BLaER1 (cell line): ENCODE results near the gene DOCK4.

Source experiments
- H3K27ac ChIP-seq: shearing (Covaris generic); formaldehyde crosslinking; 2 replicates; pipeline ENCODE4 v1.8.1; 2022
- H3K27me3 ChIP-seq: shearing (Covaris generic); formaldehyde crosslinking; 2 replicates; pipeline ENCODE4 v1.8.1; 2022
- H3K36me3 ChIP-seq: shearing (Covaris generic); formaldehyde crosslinking; 2 replicates; pipeline ENCODE4 v1.8.1; 2022
- H3K4me1 ChIP-seq: shearing (Covaris generic); formaldehyde crosslinking; 2 replicates; pipeline ENCODE4 v1.8.1; 2022
- H3K4me2 ChIP-seq: shearing (Covaris generic); formaldehyde crosslinking; 2 replicates; pipeline ENCODE4 v1.8.1; 2022
- H3K4me3 ChIP-seq: shearing (Covaris generic); formaldehyde crosslinking; 2 replicates; pipeline ENCODE4 v1.8.1; 2022
- H3K9ac ChIP-seq: shearing (Covaris generic); formaldehyde crosslinking; 2 replicates; pipeline ENCODE4 v1.8.1; 2022
- H3K9me3 ChIP-seq: shearing (Covaris generic); formaldehyde crosslinking; 2 replicates; pipeline ENCODE4 v1.8.1; 2022
- H4K20me1 ChIP-seq: shearing (Covaris generic); formaldehyde crosslinking; 2 replicates; pipeline ENCODE4 v1.8.1; 2022
- Cebpa-rat ChIP-seq: shearing (Covaris generic); IDR thresholded peaks from 2 replicates; pipeline ENCODE4 v1.8.1; 2022

The DOCK4 gene

GRCh38 chr7:111873963-111874690 is 332.1 kb downstream of the DOCK4 start:
- no peak overlapping the region for H3K4me3 ChIP-seq
- no peak overlapping the region for H3K4me2 ChIP-seq
- no peaks in the 10 kb centered on the region for H3K4me1 ChIP-seq
- H3K36me3 ChIP-seq = no peaks in the 10 kb centered on the region
- no peak overlapping the region for H3K9ac ChIP-seq
- H4K20me1 ChIP-seq = no peaks in the 10 kb centered on the region
- no peaks in the 10 kb centered on the region for H3K27me3 ChIP-seq
- no peak overlapping the region for H3K27ac ChIP-seq
- no peak for TF ChIP-seq Cebpa-rat
- no peaks in the 10 kb centered on the region for H3K9me3 ChIP-seq

- Histone ChIP-seq H3K27me3 (no peaks in the 10 kb centered on the region), H3K9ac (no peak overlapping the region), H3K9me3 (no peaks in the 10 kb centered on the region), H3K36me3 (no peaks in the 10 kb centered on the region), H3K4me2 (no peak overlapping the region), H3K4me3 (no peak overlapping the region), H4K20me1 (no peaks in the 10 kb centered on the region), H3K4me1 (no peaks in the 10 kb centered on the region), H3K27ac (no peak overlapping the region)
- no peak for TF ChIP-seq Cebpa-rat
These were observed 332.9 kb downstream of the DOCK4 start for GRCh38 chr7:111873326-111873646.

DNA sequence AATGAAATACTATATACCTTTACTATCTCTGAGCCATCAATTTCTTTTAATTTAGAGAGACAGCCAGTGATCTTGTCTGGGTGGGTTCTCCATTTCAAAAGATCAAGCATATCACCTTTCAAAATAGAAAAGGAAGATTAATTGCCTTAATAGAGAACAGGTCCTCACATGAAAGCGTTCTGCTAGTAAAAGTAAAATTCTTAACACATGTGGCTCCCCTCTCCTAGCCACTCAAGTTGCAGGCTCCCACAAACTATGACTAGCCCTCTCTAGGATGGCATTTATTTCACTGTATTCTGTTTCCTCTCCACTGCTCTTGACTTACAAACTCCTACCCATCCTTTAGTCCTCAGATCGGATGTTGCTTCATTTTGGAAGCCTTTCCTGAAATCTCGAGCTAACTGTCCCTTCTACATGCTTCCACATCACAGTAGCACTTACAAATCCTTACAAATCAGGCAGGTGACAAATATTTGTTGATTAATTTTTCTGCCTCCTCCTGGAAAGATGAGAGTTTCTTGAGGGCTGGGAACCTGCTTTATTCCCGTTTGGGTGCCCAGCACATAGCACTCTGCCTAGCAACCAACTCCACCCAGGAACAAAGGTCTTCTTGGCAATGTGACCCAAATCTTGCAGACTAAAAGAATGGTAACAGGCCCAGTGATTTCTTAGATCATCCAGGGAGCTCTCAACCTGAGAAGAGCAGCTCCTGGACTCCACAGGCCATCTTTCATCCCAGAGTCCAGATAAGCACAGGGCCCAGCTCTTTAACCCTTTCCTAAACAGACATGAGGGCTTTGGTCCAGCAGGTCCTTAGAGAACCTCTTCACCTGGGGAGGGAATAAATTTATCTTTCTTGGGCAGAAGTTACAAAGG is 333.5 kb downstream of the DOCK4 start:
- Histone ChIP-seq H3K4me3 (no peak overlapping the region), H3K36me3 (no peaks in the 10 kb centered on the region), H3K9me3 (no peaks in the 10 kb centered on the region), H3K27ac (no peak overlapping the region), H3K4me1 (no peaks in the 10 kb centered on the region), H3K4me2 (no peak overlapping the region), H3K27me3 (no peaks in the 10 kb centered on the region), H4K20me1 (no peaks in the 10 kb centered on the region), H3K9ac (no peak overlapping the region)
- no peak for TF ChIP-seq Cebpa-rat

GRCh38 chr7:111871283-111871682 is 334.9 kb downstream of the DOCK4 start:
- Histone ChIP-seq H3K36me3 (no peaks in the 10 kb centered on the region), H3K9ac (no peak overlapping the region), H3K4me3 (no peak overlapping the region), H3K4me1 (no peaks in the 10 kb centered on the region), H3K27me3 (no peaks in the 10 kb centered on the region), H3K4me2 (no peak overlapping the region), H3K9me3 (no peaks in the 10 kb centered on the region), H4K20me1 (no peaks in the 10 kb centered on the region), H3K27ac (no peak overlapping the region)
- no peak for TF ChIP-seq Cebpa-rat

DNA sequence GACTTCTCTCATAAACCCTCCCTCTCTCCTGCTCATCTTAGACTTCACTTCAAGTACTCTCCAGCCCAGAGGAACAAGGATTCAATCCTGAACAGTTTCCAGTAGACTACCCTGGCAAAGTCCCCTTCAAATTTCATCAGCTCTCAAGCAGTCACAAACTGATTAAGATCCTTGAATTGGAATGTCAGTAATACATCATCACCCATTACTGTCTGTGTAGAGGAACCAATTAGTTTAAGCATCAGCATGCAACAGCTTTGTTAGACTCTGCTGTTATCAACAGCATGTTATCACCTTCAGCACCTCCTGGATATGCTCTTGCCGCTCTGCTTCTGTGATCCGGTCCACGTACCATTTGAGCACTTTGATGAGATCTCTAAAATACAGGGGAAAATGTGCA is 336.9 kb downstream of the DOCK4 start:
- no peaks in the 10 kb centered on the region for H3K27me3 ChIP-seq
- no peak overlapping the region for H3K4me2 ChIP-seq
- no peaks in the 10 kb centered on the region for H3K9me3 ChIP-seq
- H3K4me3 ChIP-seq = no peak overlapping the region
- H3K4me1 ChIP-seq = no peaks in the 10 kb centered on the region
- no peak overlapping the region for H3K9ac ChIP-seq
- H3K27ac ChIP-seq = no peak overlapping the region
- no peak for TF ChIP-seq Cebpa-rat
- no peaks in the 10 kb centered on the region for H3K36me3 ChIP-seq
- no peaks in the 10 kb centered on the region for H4K20me1 ChIP-seq

- H3K36me3 ChIP-seq = no peaks in the 10 kb centered on the region
- no peak overlapping the region for H3K27ac ChIP-seq
- no peaks in the 10 kb centered on the region for H4K20me1 ChIP-seq
- no peaks in the 10 kb centered on the region for H3K27me3 ChIP-seq
- no peak overlapping the region for H3K9ac ChIP-seq
- H3K4me3 ChIP-seq = no peak overlapping the region
- H3K4me1 ChIP-seq = no peaks in the 10 kb centered on the region
- H3K4me2 ChIP-seq = no peak overlapping the region
- no peak for TF ChIP-seq Cebpa-rat
- H3K9me3 ChIP-seq = no peaks in the 10 kb centered on the region
These were observed 338.8 kb downstream of the DOCK4 start for GRCh38 chr7:111867348-111867931.

DNA sequence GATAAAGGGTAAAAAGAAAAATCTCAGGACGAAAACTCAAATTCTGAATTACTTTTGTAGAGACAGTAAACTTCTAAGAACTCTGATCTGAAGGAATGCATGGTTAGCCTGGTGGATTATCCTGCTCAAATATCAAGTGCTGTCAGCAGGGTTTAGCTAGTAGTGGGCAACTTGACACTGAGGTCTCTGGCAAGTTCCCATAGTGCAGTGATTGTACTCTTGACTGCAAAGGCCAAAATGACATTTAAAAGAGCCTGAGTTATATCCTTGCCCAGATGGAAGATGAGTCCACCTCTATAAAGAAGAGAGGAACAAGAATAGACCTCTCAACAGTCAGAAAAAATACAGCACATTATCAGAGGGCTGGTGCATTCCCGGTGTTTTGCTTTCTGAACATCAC is 339.4 kb downstream of the DOCK4 start:
- Histone ChIP-seq H3K9ac (no peak overlapping the region), H3K4me1 (no peaks in the 10 kb centered on the region), H3K4me3 (no peak overlapping the region), H3K27me3 (no peaks in the 10 kb centered on the region), H3K36me3 (no peaks in the 10 kb centered on the region), H4K20me1 (no peaks in the 10 kb centered on the region), H3K4me2 (no peak overlapping the region), H3K9me3 (no peaks in the 10 kb centered on the region), H3K27ac (no peak overlapping the region)
- no peak for TF ChIP-seq Cebpa-rat

GRCh38 chr7:111865430-111865829 is 340.8 kb downstream of the DOCK4 start:
- H3K4me1 ChIP-seq = no peaks in the 10 kb centered on the region
- H3K9me3 ChIP-seq = no peaks in the 10 kb centered on the region
- H3K36me3 ChIP-seq = no peaks in the 10 kb centered on the region
- H3K4me3 ChIP-seq = no peak overlapping the region
- no peaks in the 10 kb centered on the region for H3K27me3 ChIP-seq
- H3K27ac ChIP-seq = no peak overlapping the region
- no peaks in the 10 kb centered on the region for H4K20me1 ChIP-seq
- no peak overlapping the region for H3K9ac ChIP-seq
- TF ChIP-seq Cebpa-rat = no peak
- H3K4me2 ChIP-seq = no peak overlapping the region

DNA sequence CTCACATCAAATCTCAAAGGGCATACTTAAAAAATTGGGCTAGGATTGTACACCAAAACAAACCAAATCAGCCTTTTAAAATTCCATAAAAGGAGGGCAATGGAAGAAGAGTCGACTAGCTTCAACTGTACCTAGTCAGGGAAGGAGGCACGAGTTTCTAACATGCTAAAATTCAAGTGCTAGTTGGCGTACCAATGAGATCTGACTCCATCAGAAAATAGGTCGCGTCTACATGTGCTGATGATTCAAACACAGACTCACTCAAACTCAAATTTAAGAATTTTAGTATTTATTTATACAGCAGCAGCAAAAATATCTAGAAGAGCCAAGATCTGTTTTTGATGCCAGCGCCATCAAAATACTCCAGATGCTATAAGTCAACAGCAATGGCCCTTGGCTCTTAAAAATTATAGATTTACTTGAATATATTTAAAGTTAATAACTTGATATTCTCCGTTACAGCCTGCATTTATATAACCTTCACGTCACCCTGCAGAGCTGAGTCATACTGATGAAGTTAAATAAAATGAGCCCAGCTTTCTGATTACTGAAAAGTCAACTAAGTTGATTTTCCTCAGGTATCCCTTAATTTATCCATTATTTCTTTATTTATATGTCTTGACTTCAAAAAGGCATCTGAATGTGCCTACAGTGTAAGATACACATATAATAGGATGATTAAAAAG is 341.8 kb downstream of the DOCK4 start:
- no peak overlapping the region for H3K4me3 ChIP-seq
- no peaks in the 10 kb centered on the region for H3K9me3 ChIP-seq
- H3K9ac ChIP-seq = no peak overlapping the region
- H3K4me1 ChIP-seq = no peaks in the 10 kb centered on the region
- H4K20me1 ChIP-seq = no peaks in the 10 kb centered on the region
- no peak overlapping the region for H3K4me2 ChIP-seq
- no peak overlapping the region for H3K27ac ChIP-seq
- H3K27me3 ChIP-seq = no peaks in the 10 kb centered on the region
- H3K36me3 ChIP-seq = no peaks in the 10 kb centered on the region
- no peak for TF ChIP-seq Cebpa-rat

- Histone ChIP-seq H3K4me1 (no peaks in the 10 kb centered on the region), H3K9me3 (no peaks in the 10 kb centered on the region)
- no peak for TF ChIP-seq Cebpa-rat
These were observed 342.9 kb downstream of the DOCK4 start for GRCh38 chr7:111863269-111863668.

More at GRCh38 chr7:111863269-111863668, 342.9 kb downstream of the DOCK4 start:
- no peaks in the 10 kb centered on the region for H3K36me3 ChIP-seq
- no peaks in the 10 kb centered on the region for H4K20me1 ChIP-seq
- no peaks in the 10 kb centered on the region for H3K27me3 ChIP-seq
- H3K27ac ChIP-seq = no peak overlapping the region
- no peak overlapping the region for H3K4me2 ChIP-seq
- no peak overlapping the region for H3K9ac ChIP-seq
- no peak overlapping the region for H3K4me3 ChIP-seq
